Sciatic nerve (tissue), 2 donors: ENCODE measurements around the gene SGO2. TPM values are rescaled to one million over a fixed set of nuclear protein-coding genes. Genes with fewer than 3 reads are reported as not detected.
"Not testable (repeated sequence)": the region's sequence is repeated elsewhere in the genome, so short reads cannot be mapped to it uniquely, and the experiment has no call there.

Experiments
- ATAC-seq: fragments of 200-7000 bp; cut with Tn5 transposase; one replicate; pipeline ENCODE4 v1.9.1; 2020; ENCODE audit warnings: mild to moderate bottlenecking, moderate library complexity
- DNase-seq: peaks from one replicate; pipeline ENCODE4 v3.0.0-alpha.2; 2020; ENCODE audit warnings: low spot score
- intact Hi-C: fragments of 100-400 bp; cut with DNase I; formaldehyde crosslinking; loops from one replicate; pipeline ENCODE4 v1.14.2; 2022
- total RNA-seq: library from RNA; stranded (reverse); fragmentation: NEBNext Ultra II Directional; extraction: Animal tissue kit (Norgen Biotek cat#: 25700); gene quantifications from one replicate; pipeline ENCODE4 v1.2.1, GENCODE V29; 2021
- donor health status: DM: no; HTN: no; CAD: no.
- donor health status: DM: no; HTN: no; CAD: no.

Gene SGO2
- total RNA-seq, 1 donor from 2014 or later: 2.6 TPM

- no peak for DNase-seq
- ATAC-seq: no peak
- intact Hi-C loops: no loop called here
Measured at GRCh38 chr2:200616656-200617055, 90.6 kb downstream of the SGO2 start.

DNA sequence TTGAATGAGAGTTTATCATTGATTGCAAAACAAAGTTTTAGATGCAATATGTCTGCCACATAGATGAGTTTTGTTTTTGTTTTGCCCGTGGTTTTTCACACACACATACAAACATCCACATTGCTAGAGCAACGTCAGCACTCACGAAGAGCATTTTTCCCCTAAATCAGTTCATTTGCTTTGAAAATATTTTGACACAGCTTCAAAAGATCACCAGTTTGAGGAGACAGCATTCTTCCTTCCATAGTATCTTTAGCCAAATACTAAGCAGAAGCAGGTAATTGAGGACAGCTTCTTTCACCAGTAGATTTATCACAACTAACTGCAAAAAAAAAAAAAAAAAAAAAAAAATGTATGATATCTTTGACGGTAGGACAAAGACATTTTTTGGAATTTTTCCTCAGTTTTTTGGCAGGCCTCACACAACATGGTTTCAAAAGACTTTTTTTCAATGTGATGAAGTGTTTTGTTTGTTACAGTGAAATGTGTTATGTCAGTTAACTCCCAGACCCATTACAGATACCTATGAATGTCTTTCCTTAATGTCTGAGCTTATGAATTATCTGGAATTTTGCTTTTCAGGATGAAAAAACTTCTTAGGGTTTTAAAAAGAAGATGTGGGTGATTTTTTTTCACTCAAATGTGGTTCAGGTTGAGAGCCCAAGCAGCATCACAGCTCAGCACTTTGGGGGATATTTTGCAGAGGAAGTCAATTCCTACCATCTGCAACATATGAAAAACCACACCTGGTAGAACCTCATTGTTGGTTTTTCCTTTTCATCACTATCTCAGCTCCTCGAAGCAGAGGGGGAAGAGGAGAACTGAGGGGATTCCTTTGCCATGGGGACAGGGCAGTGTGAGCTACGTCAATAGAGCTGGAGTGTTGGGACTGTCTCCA, 91.4 kb downstream of the SGO2 start:
- intact Hi-C loops: no loop called here

GRCh38 chr2:200618054-200618419, 92.0 kb downstream of the SGO2 start:
- DNase-seq (no peak), ATAC-seq (no peak)
- intact Hi-C loops: no loop called here

More for the DNA sequence above, 91.4 kb downstream of the SGO2 start:
- ATAC-seq (peak; percentile 16), DNase-seq (no peak)

GRCh38 chr2:200618590-200619021, 92.6 kb downstream of the SGO2 start:
- ATAC-seq (peak; percentile 87), DNase-seq (no peak)
- intact Hi-C loops: no loop called here

DNA sequence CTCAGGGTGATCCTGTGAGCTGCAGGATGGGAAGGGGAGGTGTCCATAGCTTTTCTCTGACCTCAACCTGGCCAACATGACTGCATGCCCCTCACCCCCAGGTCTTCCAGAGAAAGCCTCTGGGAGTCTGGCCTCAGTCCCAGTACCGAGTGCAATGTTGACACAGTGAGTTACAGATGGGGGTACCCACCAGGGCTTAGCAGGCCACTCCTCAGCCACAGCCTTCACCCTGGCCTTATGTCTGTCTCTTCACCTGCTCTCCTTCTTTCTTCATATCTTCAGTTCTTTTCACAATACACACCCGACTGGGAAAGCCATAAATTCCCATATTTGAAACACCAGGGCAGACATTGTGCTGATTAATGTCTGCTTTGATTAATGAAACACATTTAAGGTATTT, 93.3 kb downstream of the SGO2 start:
- DNase-seq (no peak), ATAC-seq (no peak)
- intact Hi-C loops: no loop called here

DNA sequence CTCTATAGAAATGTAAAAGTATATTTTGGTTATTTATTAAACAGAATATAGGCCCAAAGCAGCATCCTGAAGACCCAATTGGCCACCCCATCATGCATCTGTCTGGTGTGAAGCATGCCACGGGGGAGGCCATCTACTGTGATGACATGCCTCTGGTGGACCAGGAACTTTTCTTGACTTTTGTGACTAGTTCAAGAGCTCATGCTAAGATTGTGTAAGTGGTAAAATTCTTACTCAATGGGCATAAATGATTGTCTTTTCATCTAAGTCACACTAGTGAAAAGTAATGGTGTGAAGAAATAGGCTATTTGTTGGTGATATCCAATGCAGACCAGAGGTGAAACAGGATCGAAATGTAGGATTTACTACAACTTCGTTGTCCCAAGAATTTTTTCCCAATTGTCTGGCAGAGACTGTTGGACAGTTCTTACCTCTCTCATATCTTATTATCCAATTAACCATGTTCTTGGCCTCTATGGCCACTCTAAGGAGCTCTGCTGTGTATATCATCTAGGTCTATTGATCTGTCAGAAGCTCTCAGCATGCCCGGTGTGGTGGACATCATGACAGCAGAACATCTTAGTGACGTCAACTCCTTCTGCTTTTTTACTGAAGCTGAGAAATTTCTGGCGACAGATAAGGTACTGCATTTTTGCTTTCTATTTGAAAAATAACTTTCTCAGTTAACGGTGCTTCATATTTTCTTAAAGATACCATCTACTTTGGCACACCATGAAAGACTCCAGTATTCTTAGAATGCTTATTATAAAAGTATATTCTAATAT, 94.8 kb downstream of the SGO2 start:
- intact Hi-C loops: no loop called here
- DNase-seq (no peak), ATAC-seq (no peak)

DNA sequence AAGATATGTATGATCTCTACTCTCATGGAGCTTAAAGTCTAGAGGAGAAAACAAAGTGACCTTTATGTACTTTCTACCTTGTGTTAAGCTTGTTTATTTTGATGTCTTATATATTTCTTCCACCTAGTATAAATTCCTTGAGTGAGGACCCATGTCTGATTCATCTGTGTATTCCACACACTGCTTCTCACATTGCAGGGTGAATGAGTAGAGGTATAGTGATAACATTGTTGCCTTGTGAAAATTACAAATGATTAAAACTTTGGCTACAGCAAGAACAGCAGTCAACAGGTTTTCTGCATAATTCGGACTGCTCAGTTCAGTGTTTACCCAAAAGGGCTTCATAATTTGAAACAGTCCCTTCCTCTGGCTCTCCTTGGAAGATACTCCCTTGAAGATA, 96.1 kb downstream of the SGO2 start:
- no peak for DNase-seq
- intact Hi-C loops: no loop called here
- no peak for ATAC-seq

- intact Hi-C loops: no loop called here
- DNase-seq (no peak), ATAC-seq (peak; percentile 32)
Measured at GRCh38 chr2:200624026-200624425, 98.0 kb downstream of the SGO2 start.

GRCh38 chr2:200624658-200625057, 98.7 kb downstream of the SGO2 start:
- intact Hi-C loops: no loop called here
- DNase-seq: no peak
- ATAC-seq: no peak

- ATAC-seq: no peak
Measured at GRCh38 chr2:200625282-200625681, 99.3 kb downstream of the SGO2 start.

GRCh38 chr2:200625958-200626363, 100.0 kb downstream of the SGO2 start:
- intact Hi-C loops: no loop called here
- ATAC-seq (no peak), DNase-seq (no peak)

More at GRCh38 chr2:200625282-200625681, 99.3 kb downstream of the SGO2 start:
- intact Hi-C loops: no loop called here
- no peak for DNase-seq

DNA sequence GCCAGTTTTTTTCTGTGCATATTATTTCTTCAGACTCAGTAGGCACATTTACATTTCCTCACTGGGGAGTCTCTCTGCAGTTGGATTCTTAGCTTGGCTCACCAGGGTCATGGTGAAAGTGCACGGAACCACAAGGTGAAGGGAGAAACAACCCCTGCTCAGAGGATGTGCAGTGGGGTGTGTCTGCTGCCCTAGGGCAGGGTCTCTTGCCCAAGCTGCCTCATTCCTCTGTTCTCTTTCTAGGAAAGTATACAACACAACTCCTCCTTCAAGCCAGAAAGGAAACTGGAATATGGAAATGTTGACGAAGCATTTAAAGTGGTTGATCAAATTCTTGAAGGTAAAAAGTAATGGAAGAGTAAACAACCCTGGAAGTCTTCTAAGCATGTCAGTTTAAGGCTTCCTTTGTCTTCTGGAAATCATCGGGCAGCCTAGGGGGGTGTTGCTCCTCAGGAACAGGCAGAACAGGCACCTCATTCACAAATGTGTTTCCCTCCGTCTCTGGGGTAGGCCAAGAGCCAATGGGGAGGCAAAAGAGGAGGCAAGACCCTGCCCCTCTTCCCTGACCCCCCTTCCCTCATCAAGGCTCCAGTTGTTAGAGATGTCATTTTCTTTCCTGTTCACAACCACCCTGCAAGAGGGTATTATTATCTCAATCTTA, 101.2 kb downstream of the SGO2 start:
- intact Hi-C loops: no loop called here
- DNase-seq: no peak

GRCh38 chr2:200628461-200628860, 102.5 kb downstream of the SGO2 start:
- DNase-seq, intact Hi-C loops, ATAC-seq: not testable (repeated sequence)

More for the DNA sequence above, 101.2 kb downstream of the SGO2 start:
- no peak for ATAC-seq

GRCh38 chr2:200631287-200631686, 105.3 kb downstream of the SGO2 start:
- ATAC-seq (no peak), DNase-seq (no peak)
- intact Hi-C loops: no loop called here

Other genes starting within 250 kb of the SGO2 start
- 82.3 TPM for gene SPATS2L, start 219.5 kb upstream of the SGO2 start, total RNA-seq
- 13.0 TPM for gene KCTD18, start 16.1 kb upstream of the SGO2 start, total RNA-seq
- 35.1 TPM for gene AOX1, start 59.8 kb downstream of the SGO2 start, total RNA-seq